Nephron (organoid): ENCODE data around the gene ACVR1.
A peak's percentile ranks its signal among the peaks of the same experiment; 100 is the strongest.

Experiments used
- H3K27ac Mint-ChIP-seq, 3 experiments: 2 replicates each; pipeline ENCODE4 v1.8.0; 2020; ENCODE audit warnings: mixed read lengths in 3 of 3, mild to moderate bottlenecking in 2 of 3, moderate library complexity in 1 of 3
- H3K27me3 Mint-ChIP-seq: 2 replicates; pipeline ENCODE4 v1.8.0; 2021; ENCODE audit warnings: low read depth, mild to moderate bottlenecking, moderate library complexity, mixed read lengths
- H3K36me3 Mint-ChIP-seq: 2 replicates; pipeline ENCODE4 v1.8.0; 2020; ENCODE audit warnings: low read depth, mixed read lengths
- H3K4me1 Mint-ChIP-seq: 2 replicates; pipeline ENCODE4 v1.8.0; 2020; ENCODE audit warnings: mixed read lengths
- H3K4me3 Mint-ChIP-seq, 3 experiments: 2 replicates each; pipeline ENCODE4 v1.8.0; 2020; ENCODE audit warnings: mild to moderate bottlenecking in 3 of 3, mixed read lengths in 3 of 3, moderate library complexity in 2 of 3
- H3K9me3 Mint-ChIP-seq: 2 replicates; pipeline ENCODE4 v1.8.0; 2020; ENCODE audit warnings: mixed read lengths
- TF ChIP-seq, protein P1 (sequence below), 3 experiments: fragments of 200-600 bp; sonication (generic); IDR thresholded peaks; one replicate each; pipeline ENCODE4 v1.5.0; 2021; ENCODE audit warnings: antibody characterized with exemption in 3 of 3; ENCODE audit not compliant: unreplicated experiment in 3 of 3

Gene ACVR1

DNA sequence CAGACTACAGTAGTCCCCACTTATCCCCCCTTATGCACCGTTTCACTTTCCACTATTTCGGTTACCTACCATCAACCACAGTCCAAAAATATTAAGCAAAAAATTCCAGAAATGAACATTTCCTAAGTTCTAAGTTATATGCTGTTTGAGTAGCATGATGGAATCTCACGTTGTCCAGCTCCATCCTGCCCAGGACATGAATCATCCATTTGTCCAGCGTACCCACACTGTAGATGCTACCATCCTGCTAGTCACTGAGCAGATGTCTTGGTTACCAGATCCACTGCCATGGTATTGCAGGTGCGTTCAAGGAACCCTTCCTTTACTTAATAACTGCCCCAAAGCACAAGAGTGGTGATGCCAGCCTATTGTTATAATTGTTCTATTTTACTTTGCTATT, 87.9 kb downstream of the ACVR1 start:
- Mint-ChIP-seq H3K9me3 (no peaks in the 10 kb centered on the region), H3K27ac (no peak overlapping the region), H3K4me1 (peaks cover 45% of the 10 kb centered on the region), H3K36me3 (peaks cover 9% of the 10 kb centered on the region), H3K4me3 (no peak overlapping the region), H3K27me3 (peaks cover 5% of the 10 kb centered on the region)
- TF ChIP-seq, protein P1, sequence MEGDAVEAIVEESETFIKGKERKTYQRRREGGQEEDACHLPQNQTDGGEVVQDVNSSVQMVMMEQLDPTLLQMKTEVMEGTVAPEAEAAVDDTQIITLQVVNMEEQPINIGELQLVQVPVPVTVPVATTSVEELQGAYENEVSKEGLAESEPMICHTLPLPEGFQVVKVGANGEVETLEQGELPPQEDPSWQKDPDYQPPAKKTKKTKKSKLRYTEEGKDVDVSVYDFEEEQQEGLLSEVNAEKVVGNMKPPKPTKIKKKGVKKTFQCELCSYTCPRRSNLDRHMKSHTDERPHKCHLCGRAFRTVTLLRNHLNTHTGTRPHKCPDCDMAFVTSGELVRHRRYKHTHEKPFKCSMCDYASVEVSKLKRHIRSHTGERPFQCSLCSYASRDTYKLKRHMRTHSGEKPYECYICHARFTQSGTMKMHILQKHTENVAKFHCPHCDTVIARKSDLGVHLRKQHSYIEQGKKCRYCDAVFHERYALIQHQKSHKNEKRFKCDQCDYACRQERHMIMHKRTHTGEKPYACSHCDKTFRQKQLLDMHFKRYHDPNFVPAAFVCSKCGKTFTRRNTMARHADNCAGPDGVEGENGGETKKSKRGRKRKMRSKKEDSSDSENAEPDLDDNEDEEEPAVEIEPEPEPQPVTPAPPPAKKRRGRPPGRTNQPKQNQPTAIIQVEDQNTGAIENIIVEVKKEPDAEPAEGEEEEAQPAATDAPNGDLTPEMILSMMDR (IDR thresholded peaks at IDR 0.05; ENCODE audit: unreplicated experiment in 3 of 3): no peak

DNA sequence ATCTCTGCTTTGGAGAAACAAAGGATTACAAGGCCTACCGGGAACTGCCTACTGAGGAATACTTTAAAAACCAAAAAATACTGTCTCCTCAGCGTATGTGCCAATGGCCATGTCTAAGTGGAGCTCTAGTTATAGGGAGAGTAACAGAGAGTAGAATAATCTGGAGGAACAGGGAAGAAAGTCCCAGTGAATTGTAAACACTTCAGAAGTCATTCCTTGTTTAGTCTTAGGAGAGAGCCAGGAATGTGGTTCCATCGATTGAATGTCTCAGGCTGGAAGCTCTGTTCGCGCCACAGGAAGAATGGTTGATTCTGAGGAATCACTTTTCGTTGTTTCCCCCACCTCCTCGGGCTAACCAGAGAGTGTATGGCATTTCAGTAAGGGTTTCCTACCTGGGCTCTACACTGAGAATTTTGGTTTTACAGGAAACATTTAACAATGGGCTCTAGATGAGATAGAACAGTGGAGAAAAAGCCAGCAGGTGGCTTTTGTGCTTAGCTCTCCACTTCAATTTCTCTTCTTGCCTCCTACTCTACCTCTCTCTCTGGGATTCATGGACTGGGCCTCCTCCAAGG, 88.7 kb downstream of the ACVR1 start:
- H3K4me1 Mint-ChIP-seq: peaks cover 49% of the 10 kb centered on the region
- TF ChIP-seq, protein P1 (IDR thresholded peaks at IDR 0.05; ENCODE audit: unreplicated experiment in 3 of 3): no peak
- H3K27ac Mint-ChIP-seq: no peak overlapping the region
- no peak overlapping the region for H3K4me3 Mint-ChIP-seq
- peaks cover 9% of the 10 kb centered on the region for H3K36me3 Mint-ChIP-seq
- H3K9me3 Mint-ChIP-seq: no peaks in the 10 kb centered on the region
- peaks cover 5% of the 10 kb centered on the region for H3K27me3 Mint-ChIP-seq

DNA sequence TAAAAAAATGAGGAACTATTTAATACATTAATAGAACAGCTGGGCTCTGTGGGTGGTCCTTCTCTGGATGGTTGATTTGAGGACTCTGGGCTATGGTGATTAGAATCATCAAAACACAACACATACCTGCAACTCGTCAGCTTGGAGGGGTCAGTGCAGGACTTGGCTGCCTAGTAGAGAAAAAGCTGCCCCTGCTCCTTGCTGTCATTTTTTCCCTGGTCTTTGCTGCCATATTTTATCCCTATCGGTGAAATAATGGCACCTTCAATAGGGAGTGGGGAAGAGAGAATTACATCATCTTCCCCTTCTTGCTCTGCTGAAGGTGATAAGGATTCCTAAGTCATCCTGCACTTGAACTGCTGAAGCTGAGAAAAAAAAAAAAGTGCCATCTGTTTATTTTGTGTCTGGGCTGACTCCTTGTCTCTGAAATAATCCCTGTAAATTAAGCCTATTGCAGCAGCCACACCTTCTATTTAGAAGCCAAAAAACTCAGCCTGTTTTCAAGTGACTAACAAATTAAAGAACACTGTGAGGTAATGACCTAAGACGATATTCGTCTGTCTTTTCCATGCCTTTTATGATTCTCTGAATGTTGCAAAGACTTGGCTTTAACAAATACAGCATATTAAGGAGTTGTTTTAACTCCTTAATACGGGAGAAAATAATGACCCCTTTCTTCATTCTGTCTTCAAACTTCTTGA, 89.3 kb downstream of the ACVR1 start:
- TF ChIP-seq, protein P1 (IDR thresholded peaks at IDR 0.05; ENCODE audit: unreplicated experiment in 3 of 3): no peak
- no peak overlapping the region for H3K4me3 Mint-ChIP-seq
- peaks cover 9% of the 10 kb centered on the region for H3K36me3 Mint-ChIP-seq
- H3K27ac Mint-ChIP-seq: no peak overlapping the region
- H3K9me3 Mint-ChIP-seq: no peaks in the 10 kb centered on the region
- peaks cover 55% of the 10 kb centered on the region for H3K4me1 Mint-ChIP-seq
- peaks cover 5% of the 10 kb centered on the region for H3K27me3 Mint-ChIP-seq

DNA sequence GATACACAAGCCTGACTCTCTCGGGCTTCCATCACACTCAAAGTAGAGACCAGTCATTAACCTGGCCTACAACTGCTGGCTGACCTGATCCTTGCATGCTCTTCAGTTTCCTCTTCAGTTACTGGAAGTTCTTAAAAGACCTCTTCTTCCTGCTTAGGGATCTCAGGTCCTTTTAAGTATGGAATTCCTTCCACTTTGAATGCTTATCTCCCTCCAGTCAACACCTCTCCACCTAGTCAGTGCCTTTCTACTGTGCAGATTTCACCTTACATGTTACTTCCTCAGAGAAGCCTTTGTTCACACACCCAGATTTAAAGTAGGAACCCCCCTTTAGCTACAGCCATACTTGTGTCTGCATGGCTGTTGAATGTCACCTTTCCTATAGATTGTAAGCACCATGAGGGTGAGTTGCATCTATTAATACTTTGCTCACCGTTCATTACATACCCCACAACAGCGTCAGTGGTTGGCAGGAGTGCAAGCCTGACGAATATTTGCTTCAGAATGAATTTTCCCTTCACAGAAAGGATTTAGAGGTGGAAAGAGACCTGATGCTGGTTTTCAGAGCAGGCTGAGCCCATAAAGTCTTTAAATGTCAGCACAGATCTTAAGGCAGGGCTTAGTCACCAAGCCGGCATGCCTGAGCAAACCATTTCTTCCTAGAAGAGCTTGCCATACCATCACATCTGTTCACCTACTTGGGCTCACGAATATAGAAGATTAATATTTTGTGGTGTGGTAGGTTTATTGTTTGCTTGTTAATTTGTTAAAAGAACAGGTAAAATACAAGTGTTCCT, 90.1 kb downstream of the ACVR1 start:
- H3K27me3 Mint-ChIP-seq: peaks cover 5% of the 10 kb centered on the region
- no peak overlapping the region for H3K4me3 Mint-ChIP-seq
- peaks cover 9% of the 10 kb centered on the region for H3K36me3 Mint-ChIP-seq
- H3K4me1 Mint-ChIP-seq: peaks cover 61% of the 10 kb centered on the region
- H3K27ac Mint-ChIP-seq: peak overlapping the region in 1 of 3 experiments; percentile 24
- TF ChIP-seq, protein P1 (IDR thresholded peaks at IDR 0.05; ENCODE audit: unreplicated experiment in 3 of 3): no peak
- no peaks in the 10 kb centered on the region for H3K9me3 Mint-ChIP-seq

DNA sequence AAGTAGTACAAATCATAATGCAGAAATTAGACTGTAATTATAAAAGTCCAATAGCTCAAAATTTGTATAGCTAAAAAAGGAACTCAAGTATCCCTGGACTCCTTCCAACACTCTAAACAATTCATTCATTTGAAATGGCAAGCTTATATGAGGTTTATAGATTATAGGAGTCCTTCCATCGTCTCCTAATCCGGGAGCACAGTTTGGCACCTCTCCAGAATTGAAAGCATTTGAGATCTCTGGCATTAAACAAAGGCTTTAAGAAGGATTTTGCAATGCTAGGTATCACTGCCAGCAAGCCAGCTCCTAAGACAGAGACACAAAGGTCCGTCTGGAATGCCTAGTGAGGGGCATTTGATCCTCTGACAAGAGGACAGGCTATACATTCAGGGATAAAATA, 90.9 kb downstream of the ACVR1 start:
- Mint-ChIP-seq H3K27me3 (peaks cover 5% of the 10 kb centered on the region), H3K9me3 (no peaks in the 10 kb centered on the region), H3K4me1 (peaks cover 65% of the 10 kb centered on the region), H3K4me3 (no peak overlapping the region), H3K36me3 (peaks cover 12% of the 10 kb centered on the region), H3K27ac (peak overlapping the region in 1 of 3 experiments; percentile 24)
- TF ChIP-seq, protein P1 (IDR thresholded peaks at IDR 0.05; ENCODE audit: unreplicated experiment in 3 of 3): no peak
